Measurements from ENCODE around the gene PDE8A. TPM values are rescaled to one million over a fixed set of nuclear protein-coding genes. Genes with fewer than 3 reads are reported as not detected.

Gene PDE8A
- total RNA-seq, 5 donors from 2014 or later (not counting 1 experiment from before 2014, with no cell fraction given): 21.5 to 33.7 (median 25.1) TPM

GRCh38 chr15:85155360-85155759, 173.7 kb downstream of the PDE8A start:
- Histone ChIP-seq H3K27ac (ENCODE audit: low read length) (no peak overlapping the region), H3K4me3 (ENCODE audit: control insufficient read depth in 1 of 2, extremely low read depth in 1 of 2, low read length in 1 of 2) (no peak overlapping the region), H3K36me3 (ENCODE audit: control insufficient read depth in 2 of 2, extremely low read depth in 1 of 2, insufficient read depth in 1 of 2, low read length in 1 of 2) (no peaks in the 10 kb centered on the region), H3K27me3 (replicated peaks in 1 of 2; ENCODE audit: control insufficient read depth in 2 of 2, extremely low read depth in 1 of 2, insufficient read depth in 2 of 2, low read length in 1 of 2) (peaks cover 0 to 3% of the 10 kb centered on the region in 2 experiments), H3K4me1 (ENCODE audit: control insufficient read depth in 1 of 2, extremely low read depth in 1 of 2, insufficient read depth in 2 of 2, low read length in 2 of 2) (no peaks in the 10 kb centered on the region), H3K9me3 (no peaks in the 10 kb centered on the region)
- 100% methylated on average over 4 of the region's 9 CpGs for WGBS (ENCODE audit: insufficient coverage)
- Mint-ChIP-seq H3K4me3 (no peak overlapping the region), H3K9me3 (peaks cover 0 to 8% (median 8%) of the 10 kb centered on the region in 3 donors), H3K4me1 (no peaks in the 10 kb centered on the region), H3K36me3 (no peaks in the 10 kb centered on the region), H3K27me3 (peaks cover 7 to 9% of the 10 kb centered on the region in 2 donors), H3K27ac (no peak overlapping the region)
- ATAC-seq (replicated peaks in 1 of 4): no peak
- CTCF ChIA-PET: no interaction called here
- no peak for DNase-seq
- POLR2A ChIA-PET: no interaction called here

GRCh38 chr15:85155857-85156256, 174.2 kb downstream of the PDE8A start:
- WGBS (ENCODE audit: insufficient coverage): 100% methylated on average over 1 of the region's 1 CpG
- DNase-seq (no peak), ATAC-seq (replicated peaks in 1 of 4) (no peak)
- no peaks in the 10 kb centered on the region for H3K36me3 Mint-ChIP-seq
- H3K4me1 ChIP-seq (ENCODE audit: control insufficient read depth in 1 of 2, extremely low read depth in 1 of 2, insufficient read depth in 2 of 2, low read length in 2 of 2): no peaks in the 10 kb centered on the region
- ChIA-PET CTCF (no interaction called here), POLR2A (no interaction called here)
- no peaks in the 10 kb centered on the region for H3K4me1 Mint-ChIP-seq
- no peak overlapping the region for H3K4me3 Mint-ChIP-seq
- peaks cover 0 to 3% of the 10 kb centered on the region in 2 experiments for H3K27me3 ChIP-seq (replicated peaks in 1 of 2; ENCODE audit: control insufficient read depth in 2 of 2, extremely low read depth in 1 of 2, insufficient read depth in 2 of 2, low read length in 1 of 2)
- H3K9me3 Mint-ChIP-seq: peaks cover 0 to 8% (median 8%) of the 10 kb centered on the region in 3 donors
- H3K27me3 Mint-ChIP-seq: peaks cover 7 to 9% of the 10 kb centered on the region in 2 donors
- no peak overlapping the region for H3K27ac Mint-ChIP-seq
- H3K36me3 ChIP-seq (ENCODE audit: control insufficient read depth in 2 of 2, extremely low read depth in 1 of 2, insufficient read depth in 1 of 2, low read length in 1 of 2): no peaks in the 10 kb centered on the region
- no peaks in the 10 kb centered on the region for H3K9me3 ChIP-seq
- no peak overlapping the region for H3K4me3 ChIP-seq (ENCODE audit: control insufficient read depth in 1 of 2, extremely low read depth in 1 of 2, low read length in 1 of 2)
- no peak overlapping the region for H3K27ac ChIP-seq (ENCODE audit: low read length)

- H3K9me3 Mint-ChIP-seq: peaks cover 4 to 13% (median 8%) of the 10 kb centered on the region in 3 donors
- no peak overlapping the region for H3K27ac Mint-ChIP-seq
- H3K27me3 Mint-ChIP-seq: peaks cover 7 to 9% of the 10 kb centered on the region in 2 donors
- ATAC-seq (replicated peaks in 1 of 4) (no peak), DNase-seq (no peak)
- H3K4me1 Mint-ChIP-seq: no peaks in the 10 kb centered on the region
- no peaks in the 10 kb centered on the region for H3K27me3 ChIP-seq (replicated peaks in 1 of 2; ENCODE audit: control insufficient read depth in 2 of 2, extremely low read depth in 1 of 2, insufficient read depth in 2 of 2, low read length in 1 of 2)
- H3K27ac ChIP-seq (ENCODE audit: low read length): no peak overlapping the region
- H3K36me3 Mint-ChIP-seq: no peaks in the 10 kb centered on the region
- ChIA-PET POLR2A (no interaction called here), CTCF (no interaction called here)
- H3K36me3 ChIP-seq (ENCODE audit: control insufficient read depth in 2 of 2, extremely low read depth in 1 of 2, insufficient read depth in 1 of 2, low read length in 1 of 2): no peaks in the 10 kb centered on the region
- H3K4me1 ChIP-seq (ENCODE audit: control insufficient read depth in 1 of 2, extremely low read depth in 1 of 2, insufficient read depth in 2 of 2, low read length in 2 of 2): no peaks in the 10 kb centered on the region
- H3K4me3 ChIP-seq (ENCODE audit: control insufficient read depth in 1 of 2, extremely low read depth in 1 of 2, low read length in 1 of 2): no peak overlapping the region
- no peaks in the 10 kb centered on the region for H3K9me3 ChIP-seq
- H3K4me3 Mint-ChIP-seq: no peak overlapping the region
These were observed 175.7 kb downstream of the PDE8A start for GRCh38 chr15:85157344-85157743.

- H3K9me3 ChIP-seq: no peaks in the 10 kb centered on the region
- Mint-ChIP-seq H3K27me3 (no peaks in the 10 kb centered on the region), H3K4me1 (no peaks in the 10 kb centered on the region), H3K4me3 (no peak overlapping the region), H3K27ac (no peak overlapping the region), H3K9me3 (peaks cover 0 to 12% (median 10%) of the 10 kb centered on the region in 3 donors), H3K36me3 (no peaks in the 10 kb centered on the region)
- no CpG with 5 or more reads among the region's 1 CpG for WGBS (ENCODE audit: insufficient coverage)
- ATAC-seq (replicated peaks in 1 of 4) (no peak), DNase-seq (no peak)
- no peak overlapping the region for H3K4me3 ChIP-seq (ENCODE audit: control insufficient read depth in 1 of 2, extremely low read depth in 1 of 2, low read length in 1 of 2)
- ChIA-PET POLR2A (no interaction called here), CTCF (no interaction called here)
- no peaks in the 10 kb centered on the region for H3K27me3 ChIP-seq (replicated peaks in 1 of 2; ENCODE audit: control insufficient read depth in 2 of 2, extremely low read depth in 1 of 2, insufficient read depth in 2 of 2, low read length in 1 of 2)
- H3K4me1 ChIP-seq (ENCODE audit: control insufficient read depth in 1 of 2, extremely low read depth in 1 of 2, insufficient read depth in 2 of 2, low read length in 2 of 2): no peaks in the 10 kb centered on the region
- no peak overlapping the region for H3K27ac ChIP-seq (ENCODE audit: low read length)
- no peaks in the 10 kb centered on the region for H3K36me3 ChIP-seq (ENCODE audit: control insufficient read depth in 2 of 2, extremely low read depth in 1 of 2, insufficient read depth in 1 of 2, low read length in 1 of 2)
These were observed 180.6 kb downstream of the PDE8A start for GRCh38 chr15:85162237-85162636.

- H3K27ac Mint-ChIP-seq: no peak overlapping the region
- no peaks in the 10 kb centered on the region for H3K36me3 Mint-ChIP-seq
- no peaks in the 10 kb centered on the region for H3K36me3 ChIP-seq (ENCODE audit: control insufficient read depth in 2 of 2, extremely low read depth in 1 of 2, insufficient read depth in 1 of 2, low read length in 1 of 2)
- H3K27me3 Mint-ChIP-seq: peaks cover 7 to 17% of the 10 kb centered on the region in 2 donors
- ChIA-PET CTCF (no interaction called here), POLR2A (no interaction called here)
- no peak overlapping the region for H3K27ac ChIP-seq (ENCODE audit: low read length)
- peaks cover 0 to 8% (median 7%) of the 10 kb centered on the region in 3 donors for H3K4me1 Mint-ChIP-seq
- 93% methylated on average over 7 of the region's 7 CpGs for WGBS (ENCODE audit: insufficient coverage)
- ATAC-seq (replicated peaks in 1 of 4) (no peak), DNase-seq (no peak)
- H3K9me3 Mint-ChIP-seq: peaks cover 0 to 12% (median 10%) of the 10 kb centered on the region in 3 donors
- no peak overlapping the region for H3K4me3 ChIP-seq (ENCODE audit: control insufficient read depth in 1 of 2, extremely low read depth in 1 of 2, low read length in 1 of 2)
- no peaks in the 10 kb centered on the region for H3K9me3 ChIP-seq
- no peak overlapping the region for H3K4me3 Mint-ChIP-seq
- peaks cover 2 to 7% of the 10 kb centered on the region in 2 experiments for H3K27me3 ChIP-seq (replicated peaks in 1 of 2; ENCODE audit: control insufficient read depth in 2 of 2, extremely low read depth in 1 of 2, insufficient read depth in 2 of 2, low read length in 1 of 2)
- H3K4me1 ChIP-seq (ENCODE audit: control insufficient read depth in 1 of 2, extremely low read depth in 1 of 2, insufficient read depth in 2 of 2, low read length in 2 of 2): peaks cover 2 to 8% of the 10 kb centered on the region in 2 experiments
These were observed 183.3 kb downstream of the PDE8A start for GRCh38 chr15:85164841-85165466.

- Histone ChIP-seq H3K27me3 (replicated peaks in 1 of 2; ENCODE audit: control insufficient read depth in 2 of 2, extremely low read depth in 1 of 2, insufficient read depth in 2 of 2, low read length in 1 of 2) (peaks cover 2 to 24% of the 10 kb centered on the region in 2 experiments), H3K9me3 (no peaks in the 10 kb centered on the region), H3K36me3 (ENCODE audit: control insufficient read depth in 2 of 2, extremely low read depth in 1 of 2, insufficient read depth in 1 of 2, low read length in 1 of 2) (no peaks in the 10 kb centered on the region), H3K27ac (ENCODE audit: low read length) (no peak overlapping the region), H3K4me1 (ENCODE audit: control insufficient read depth in 1 of 2, extremely low read depth in 1 of 2, insufficient read depth in 2 of 2, low read length in 2 of 2) (peaks cover 2 to 8% of the 10 kb centered on the region in 2 experiments), H3K4me3 (ENCODE audit: control insufficient read depth in 1 of 2, extremely low read depth in 1 of 2, low read length in 1 of 2) (no peak overlapping the region)
- H3K27me3 Mint-ChIP-seq: peaks cover 27 to 40% of the 10 kb centered on the region in 2 donors
- H3K9me3 Mint-ChIP-seq: peaks cover 0 to 9% (median 9%) of the 10 kb centered on the region in 3 donors
- peaks cover 0 to 8% (median 7%) of the 10 kb centered on the region in 3 donors for H3K4me1 Mint-ChIP-seq
- no peak for DNase-seq
- ChIA-PET POLR2A (no interaction called here), CTCF (no interaction called here)
- WGBS (ENCODE audit: insufficient coverage): no CpG with 5 or more reads among the region's 4 CpGs
- H3K36me3 Mint-ChIP-seq: peaks cover under 1% of the 10 kb centered on the region
- no peak overlapping the region for H3K4me3 Mint-ChIP-seq
- no peak for ATAC-seq (replicated peaks in 1 of 4)
- H3K27ac Mint-ChIP-seq: no peak overlapping the region
These were observed 185.9 kb downstream of the PDE8A start for GRCh38 chr15:85167568-85167967.

Data from T-cell (primary cell).